A673 (cell line): ENCODE data around the gene BPTF.

ENCODE experiments used
- CTCF ChIP-seq: fragments of 300-800, 200-600 bp; sonication (generic); conservative IDR thresholded peaks from 2 replicates; pipeline ENCODE4 v1.5.1; 2017; ENCODE audit warnings: low read depth, mild to moderate bottlenecking, antibody characterized with exemption, low read length, moderate library complexity, mixed read lengths
- EZH2 ChIP-seq: fragments of 200-600 bp; sonication (generic); IDR thresholded peaks from 2 replicates; pipeline ENCODE4 v1.6.1; 2017; ENCODE audit warnings: borderline replicate concordance, low read depth, mild to moderate bottlenecking, mixed read lengths, antibody characterized with exemption, low read length; ENCODE audit not compliant: poor library complexity, severe bottlenecking

- TF ChIP-seq CTCF: no peak
- TF ChIP-seq EZH2: no peak
These were observed 145.5 kb downstream of the BPTF start for GRCh38 chr17:67970783-67971182.
